Naive B cell (primary cell): ENCODE measurements around the gene INPP4A. TPM values are rescaled to one million over a fixed set of nuclear protein-coding genes. Genes with fewer than 3 reads are reported as not detected.

ENCODE experiments used
- ATAC-seq, 2 donors: fragments of 150-1000 bp; cut with Tn5 transposase; 2 replicates each; pipeline ENCODE4 v1.10.0; 2021; ENCODE audit warnings: low read depth in 2 of 2, mild to moderate bottlenecking in 2 of 2, moderate library complexity in 2 of 2
- DNase-seq: peaks from one replicate; pipeline ENCODE4 v3.0.0; 2022
- H3K27ac Mint-ChIP-seq, 6 donors: one replicate each; pipeline ENCODE4 v1.8.0; 2020 to 2022; ENCODE audit warnings: mild to moderate bottlenecking in 6 of 6, mixed read lengths in 6 of 6, moderate library complexity in 5 of 6, inconsistent platforms in 2 of 6
- H3K27me3 Mint-ChIP-seq, 3 donors: one replicate each; pipeline ENCODE4 v1.8.0; 2021 to 2022; ENCODE audit warnings: mixed read lengths in 3 of 3, mild to moderate bottlenecking in 1 of 3
- H3K36me3 Mint-ChIP-seq, 2 donors: one replicate each; pipeline ENCODE4 v1.8.0; 2020 to 2022; ENCODE audit warnings: mixed read lengths in 2 of 2, inconsistent platforms in 1 of 2, mild to moderate bottlenecking in 1 of 2
- H3K4me1 Mint-ChIP-seq, 3 donors: one replicate each; pipeline ENCODE4 v1.8.0; 2020 to 2022; ENCODE audit warnings: mixed read lengths in 3 of 3, inconsistent platforms in 1 of 3, mild to moderate bottlenecking in 1 of 3, moderate library complexity in 1 of 3
- H3K4me3 Mint-ChIP-seq, 8 donors: one replicate each; pipeline ENCODE4 v1.8.0; 2020 to 2022; ENCODE audit warnings: mild to moderate bottlenecking in 8 of 8, mixed read lengths in 8 of 8, moderate library complexity in 8 of 8, inconsistent platforms in 2 of 8
- H3K9me3 Mint-ChIP-seq, 7 donors: one replicate each; pipeline ENCODE4 v1.8.0; 2020 to 2022; ENCODE audit warnings: mixed read lengths in 7 of 7, mild to moderate bottlenecking in 5 of 7, inconsistent platforms in 2 of 7, moderate library complexity in 1 of 7
- polyA plus RNA-seq, 6 donors: library from polyadenylated mRNA; unstranded; fragments of 300-500 nt; fragmentation: Illumina TruSeq; gene quantifications; one replicate each; pipeline ENCODE4 v1.2.3, GENCODE V29; 2021; ENCODE audit warnings: low read depth in 6 of 6

Gene INPP4A
- polyA plus RNA-seq, 6 donors from 2014 or later, result 1.8 to 4.3 (median 2.9) TPM

GRCh38 chr2:98559581-98559980 lies 114.9 kb downstream of the INPP4A start:
- DNase-seq (no peak), ATAC-seq (no peak)
- H3K27me3 Mint-ChIP-seq, result no peaks in the 10 kb centered on the region
- peak overlapping the region in 4 of 6 donors; percentile 21 to 82 (median 59) for H3K27ac Mint-ChIP-seq
- peaks cover 10 to 19% (median 12%) of the 10 kb centered on the region in 3 donors for H3K4me1 Mint-ChIP-seq
- no peak overlapping the region for H3K4me3 Mint-ChIP-seq
- no peaks in the 10 kb centered on the region for H3K36me3 Mint-ChIP-seq
- H3K9me3 Mint-ChIP-seq, result no peaks in the 10 kb centered on the region

- H3K4me3 Mint-ChIP-seq, result no peak overlapping the region
- no peak for DNase-seq
- H3K36me3 Mint-ChIP-seq, result peaks cover 0 to 2% of the 10 kb centered on the region in 2 donors
- H3K27ac Mint-ChIP-seq, result peak overlapping the region in 2 of 6 donors; percentile 62 to 82
- no peak for ATAC-seq
- peaks cover 10 to 15% (median 12%) of the 10 kb centered on the region in 3 donors for H3K4me1 Mint-ChIP-seq
- H3K27me3 Mint-ChIP-seq, result no peaks in the 10 kb centered on the region
- no peaks in the 10 kb centered on the region for H3K9me3 Mint-ChIP-seq
Observed at GRCh38 chr2:98560256-98560771, 115.7 kb downstream of the INPP4A start.

DNA sequence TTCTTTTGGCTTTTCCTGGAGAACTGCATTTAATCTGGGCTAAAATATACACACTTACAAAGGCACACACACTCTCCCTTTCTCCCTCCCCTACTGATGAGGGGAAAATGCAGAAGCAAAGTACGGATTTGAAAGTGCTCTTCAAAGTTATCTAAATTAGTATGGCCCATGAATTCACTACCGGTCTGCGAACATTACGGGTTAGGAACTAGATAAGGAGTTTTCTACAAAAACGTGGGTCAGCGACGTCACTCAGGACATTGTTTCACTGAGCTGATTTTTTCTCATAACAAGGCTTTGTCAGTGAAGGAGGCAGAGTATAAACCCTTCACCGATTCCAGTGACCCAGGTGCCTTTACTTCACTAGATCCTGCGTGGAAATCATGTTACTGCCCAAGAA lies 116.4 kb downstream of the INPP4A start:
- Mint-ChIP-seq H3K9me3 (no peaks in the 10 kb centered on the region), H3K4me1 (peaks cover 6 to 10% (median 9%) of the 10 kb centered on the region in 3 donors), H3K27me3 (no peaks in the 10 kb centered on the region), H3K36me3 (peaks cover 2 to 4% of the 10 kb centered on the region in 2 donors), H3K27ac (no peak overlapping the region), H3K4me3 (no peak overlapping the region)
- ATAC-seq, result no peak
- DNase-seq, result no peak

DNA sequence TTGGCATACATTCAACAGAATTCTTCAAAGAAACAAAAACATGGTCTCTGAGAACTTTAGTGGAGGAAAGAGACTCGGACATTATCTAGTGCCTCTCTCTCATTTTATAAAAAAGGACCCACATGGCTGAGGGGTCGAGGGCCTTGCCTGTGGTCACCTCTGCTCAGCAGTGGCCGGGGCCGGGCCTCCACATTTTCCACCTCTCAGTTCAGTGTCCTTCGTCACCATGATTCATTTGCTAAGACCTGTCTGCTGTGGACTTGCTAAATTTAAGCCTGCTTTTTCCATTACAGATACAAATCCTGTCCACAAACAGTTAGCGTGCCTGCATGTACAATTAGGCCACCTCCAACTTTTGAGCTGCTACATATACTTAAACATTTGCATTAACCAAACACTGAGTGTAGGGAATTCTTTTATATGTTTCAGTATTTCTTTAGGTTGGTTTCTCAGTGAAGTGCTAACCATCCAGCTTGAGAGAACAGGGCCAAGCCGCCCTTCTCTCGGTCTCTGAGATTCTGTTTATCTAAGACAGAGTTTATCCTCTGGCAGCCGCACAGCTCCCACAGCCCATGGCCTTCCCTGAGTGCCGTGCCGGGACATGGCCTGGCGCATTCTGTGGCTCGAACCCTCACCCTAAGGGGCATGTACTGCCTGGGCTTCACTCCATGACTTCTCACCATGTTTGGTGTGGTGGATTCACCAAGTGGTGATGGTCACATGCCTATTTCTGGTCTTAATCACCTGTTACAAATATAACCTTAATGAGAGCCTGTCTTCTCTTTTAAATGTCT lies 117.4 kb downstream of the INPP4A start:
- ATAC-seq (no peak), DNase-seq (no peak)
- no peak overlapping the region for H3K4me3 Mint-ChIP-seq
- no peaks in the 10 kb centered on the region for H3K9me3 Mint-ChIP-seq
- peaks cover 4 to 11% of the 10 kb centered on the region in 2 donors for H3K36me3 Mint-ChIP-seq
- H3K27ac Mint-ChIP-seq, result peak overlapping the region in 1 of 6 donors; percentile 72
- peaks cover 0 to 4% (median 0%) of the 10 kb centered on the region in 3 donors for H3K4me1 Mint-ChIP-seq
- no peaks in the 10 kb centered on the region for H3K27me3 Mint-ChIP-seq

DNA sequence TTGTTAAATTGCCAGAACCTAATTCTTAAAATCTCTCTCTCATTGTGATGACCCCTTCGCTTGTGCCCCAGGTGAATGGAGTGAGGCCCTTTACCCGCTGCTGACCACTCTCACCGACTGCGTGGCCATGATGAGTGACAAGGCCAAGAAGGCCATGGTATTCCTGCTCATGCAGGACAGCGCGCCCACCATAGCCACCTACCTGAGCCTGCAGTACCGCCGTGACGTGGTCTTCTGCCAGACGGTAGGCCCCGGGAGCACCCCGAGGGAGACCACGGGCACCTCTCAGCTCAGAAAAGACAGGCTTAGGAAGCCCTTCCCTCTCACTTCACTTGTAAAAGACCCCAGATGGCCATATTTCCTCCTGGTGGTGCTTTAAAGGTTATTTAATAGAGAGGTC lies 118.7 kb downstream of the INPP4A start:
- ATAC-seq, result no peak
- peaks cover 4 to 11% of the 10 kb centered on the region in 2 donors for H3K36me3 Mint-ChIP-seq
- H3K4me3 Mint-ChIP-seq, result no peak overlapping the region
- H3K27me3 Mint-ChIP-seq, result no peaks in the 10 kb centered on the region
- H3K27ac Mint-ChIP-seq, result no peak overlapping the region
- H3K4me1 Mint-ChIP-seq, result no peaks in the 10 kb centered on the region
- no peak for DNase-seq
- no peaks in the 10 kb centered on the region for H3K9me3 Mint-ChIP-seq

DNA sequence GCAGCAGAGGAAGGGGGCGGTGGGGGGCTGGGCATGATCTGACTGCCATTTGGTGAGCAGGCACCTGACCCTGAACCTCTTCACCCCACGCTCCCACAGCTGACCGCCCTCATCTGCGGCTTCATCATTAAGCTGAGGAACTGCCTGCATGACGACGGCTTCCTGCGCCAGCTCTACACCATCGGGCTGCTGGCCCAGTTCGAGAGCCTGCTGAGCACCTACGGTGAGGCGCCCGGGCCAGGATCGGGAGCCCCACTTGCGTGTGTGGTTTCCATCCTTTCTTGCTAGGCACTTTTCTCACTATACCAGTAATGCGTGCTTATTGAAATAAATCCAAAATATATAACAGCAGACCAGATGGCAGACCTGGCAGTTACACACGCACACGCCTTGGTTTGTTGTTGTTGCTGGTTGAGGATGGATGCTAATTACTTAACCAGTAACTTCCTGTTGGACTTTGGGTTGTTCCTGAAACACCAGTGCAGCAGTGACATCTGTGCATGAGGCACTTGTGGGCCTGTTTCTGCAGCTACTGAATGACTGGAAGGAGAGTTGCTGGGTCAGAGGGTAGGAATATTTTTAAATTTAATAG lies 120.0 kb downstream of the INPP4A start:
- peaks cover 0 to 1% (median under 1%) of the 10 kb centered on the region in 3 donors for H3K4me1 Mint-ChIP-seq
- H3K9me3 Mint-ChIP-seq, result no peaks in the 10 kb centered on the region
- H3K4me3 Mint-ChIP-seq, result no peak overlapping the region
- ATAC-seq (no peak), DNase-seq (no peak)
- H3K27me3 Mint-ChIP-seq, result no peaks in the 10 kb centered on the region
- no peak overlapping the region for H3K27ac Mint-ChIP-seq
- H3K36me3 Mint-ChIP-seq, result peaks cover 4 to 14% of the 10 kb centered on the region in 2 donors

GRCh38 chr2:98565286-98565860 lies 120.7 kb downstream of the INPP4A start:
- no peaks in the 10 kb centered on the region for H3K27me3 Mint-ChIP-seq

GRCh38 chr2:98565941-98566340 lies 121.3 kb downstream of the INPP4A start:
- peak overlapping the region in 1 of 8 donors; percentile 54 for H3K4me3 Mint-ChIP-seq
- peaks cover 0 to 4% (median 4%) of the 10 kb centered on the region in 3 donors for H3K4me1 Mint-ChIP-seq
- no peak for ATAC-seq
- no peaks in the 10 kb centered on the region for H3K9me3 Mint-ChIP-seq
- peak overlapping the region in 2 of 6 donors; percentile 16 to 72 for H3K27ac Mint-ChIP-seq
- no peak for DNase-seq
- peaks cover 4 to 20% of the 10 kb centered on the region in 2 donors for H3K36me3 Mint-ChIP-seq
- no peaks in the 10 kb centered on the region for H3K27me3 Mint-ChIP-seq

More at GRCh38 chr2:98565286-98565860, 120.7 kb downstream of the INPP4A start:
- DNase-seq, result no peak
- Mint-ChIP-seq H3K4me3 (no peak overlapping the region), H3K4me1 (peaks cover 0 to 4% (median 4%) of the 10 kb centered on the region in 3 donors), H3K9me3 (no peaks in the 10 kb centered on the region), H3K36me3 (peaks cover 4 to 20% of the 10 kb centered on the region in 2 donors), H3K27ac (peak overlapping the region in 1 of 6 donors; percentile 72)
- ATAC-seq, result no peak

GRCh38 chr2:98568161-98568956 lies 123.7 kb downstream of the INPP4A start:
- no peaks in the 10 kb centered on the region for H3K27me3 Mint-ChIP-seq
- no peak for ATAC-seq
- no peak overlapping the region for H3K27ac Mint-ChIP-seq
- peaks cover 4 to 20% of the 10 kb centered on the region in 2 donors for H3K36me3 Mint-ChIP-seq
- DNase-seq, result no peak
- H3K4me1 Mint-ChIP-seq, result peaks cover 0 to 4% (median 4%) of the 10 kb centered on the region in 3 donors
- no peaks in the 10 kb centered on the region for H3K9me3 Mint-ChIP-seq
- H3K4me3 Mint-ChIP-seq, result no peak overlapping the region

DNA sequence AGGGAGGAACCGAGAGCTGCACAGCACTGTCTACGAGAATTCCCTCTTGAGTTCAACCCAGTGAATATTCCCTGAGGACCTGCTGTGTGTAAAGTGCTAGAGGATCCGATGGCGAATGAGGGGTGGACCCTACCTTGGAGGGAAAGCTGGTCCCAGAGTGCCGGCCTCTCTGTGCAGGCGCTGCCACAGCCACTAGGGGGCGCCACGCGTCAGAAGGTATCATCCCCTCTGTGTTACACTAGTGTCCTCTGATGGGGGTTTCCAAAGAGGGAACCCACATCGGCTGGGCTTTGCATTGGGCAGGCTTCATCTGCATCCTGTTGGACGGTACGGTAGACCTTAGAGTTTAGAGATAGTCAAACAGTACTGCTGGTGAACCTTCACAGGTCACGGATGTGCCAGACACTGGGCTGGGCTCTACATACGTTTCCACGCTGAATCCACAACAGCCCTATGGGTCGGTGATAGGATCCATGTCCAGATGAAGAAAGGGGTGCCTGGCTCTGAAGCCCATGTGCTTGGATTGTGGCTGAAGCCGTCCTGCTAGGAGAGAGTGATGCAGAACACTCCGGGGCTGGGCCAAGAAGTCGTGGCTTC lies 124.6 kb downstream of the INPP4A start:
- Mint-ChIP-seq H3K27ac (no peak overlapping the region), H3K9me3 (no peaks in the 10 kb centered on the region), H3K4me1 (peaks cover 0 to 4% (median 4%) of the 10 kb centered on the region in 3 donors), H3K27me3 (no peaks in the 10 kb centered on the region), H3K4me3 (no peak overlapping the region), H3K36me3 (peaks cover 4 to 20% of the 10 kb centered on the region in 2 donors)
- ATAC-seq, result peak; percentile 75 to 79
- peak; percentile 37 for DNase-seq

DNA sequence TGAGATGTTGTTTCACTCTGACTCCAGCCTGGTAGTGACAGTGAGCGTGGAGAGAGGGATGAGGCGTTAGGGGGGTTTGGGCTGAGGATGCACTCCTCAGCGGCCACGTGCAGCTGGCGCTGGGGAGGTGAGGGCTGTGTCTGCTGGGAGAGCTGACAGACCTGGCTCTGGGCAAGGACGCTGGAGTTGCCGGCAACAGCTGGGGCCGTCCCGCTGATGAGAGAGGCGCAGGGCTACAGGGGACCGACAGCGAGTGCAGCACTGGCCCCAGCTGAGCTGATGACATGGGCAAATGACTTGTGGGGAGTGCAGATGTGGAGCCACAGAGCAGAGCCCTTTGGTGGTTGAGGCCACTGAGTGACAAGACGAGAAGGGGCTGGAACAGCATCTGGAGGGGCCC lies 125.3 kb downstream of the INPP4A start:
- H3K27me3 Mint-ChIP-seq, result no peaks in the 10 kb centered on the region
- ATAC-seq, result no peak
- no peak for DNase-seq
- H3K9me3 Mint-ChIP-seq, result no peaks in the 10 kb centered on the region
- H3K4me3 Mint-ChIP-seq, result peak overlapping the region in 1 of 8 donors; percentile 39
- H3K27ac Mint-ChIP-seq, result peak overlapping the region in 1 of 6 donors; percentile 97
- peaks cover 0 to 4% (median 4%) of the 10 kb centered on the region in 3 donors for H3K4me1 Mint-ChIP-seq
- peaks cover 4 to 20% of the 10 kb centered on the region in 2 donors for H3K36me3 Mint-ChIP-seq

DNA sequence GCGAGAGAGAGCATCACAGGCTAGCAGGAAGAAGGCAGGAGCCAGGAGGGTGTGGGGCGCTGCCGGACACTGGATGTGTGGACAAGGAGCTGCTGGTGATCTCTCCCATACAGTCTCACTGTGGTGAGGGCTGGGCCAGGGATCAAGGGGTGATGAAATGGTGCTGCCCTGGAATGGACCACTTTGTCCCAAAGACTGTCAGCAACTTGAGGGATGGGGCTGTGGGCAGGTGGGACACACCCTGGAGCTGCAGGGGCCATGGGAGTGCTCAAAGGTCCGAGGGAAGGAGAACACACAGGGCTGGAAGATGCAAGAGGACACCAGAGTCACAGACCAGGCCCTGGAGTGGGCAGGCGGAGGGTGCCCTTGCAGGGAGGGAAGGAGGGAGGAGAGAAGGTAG lies 125.7 kb downstream of the INPP4A start:
- Mint-ChIP-seq H3K36me3 (peaks cover 2 to 20% of the 10 kb centered on the region in 2 donors), H3K9me3 (no peaks in the 10 kb centered on the region), H3K4me1 (peaks cover 0 to 4% (median 4%) of the 10 kb centered on the region in 3 donors), H3K4me3 (peak overlapping the region in 1 of 8 donors; percentile 39), H3K27me3 (no peaks in the 10 kb centered on the region), H3K27ac (peak overlapping the region in 1 of 6 donors; percentile 97)
- no peak for DNase-seq
- ATAC-seq, result no peak
